Fibroblast of pulmonary artery (primary cell): ENCODE results near the gene ATG4B.

Experiments
- DNase-seq: peaks from one replicate; pipeline ENCODE4 v3.0.0-alpha.2; 2010; ENCODE audit warnings: low read depth
- H3K4me3 ChIP-seq: replicated peaks from 2 replicates; pipeline ENCODE4 v1.5.1; 2011; ENCODE audit warnings: low read depth, mild to moderate bottlenecking, control low read depth, low read length, moderate library complexity
- TF ChIP-seq, protein P1 (sequence below): IDR thresholded peaks from 2 replicates; pipeline ENCODE4 v1.5.1; 2011; ENCODE audit warnings: mild to moderate bottlenecking, control low read depth, low read length, inconsistent platforms; ENCODE audit errors: missing control alignments

ATG4B gene

DNA sequence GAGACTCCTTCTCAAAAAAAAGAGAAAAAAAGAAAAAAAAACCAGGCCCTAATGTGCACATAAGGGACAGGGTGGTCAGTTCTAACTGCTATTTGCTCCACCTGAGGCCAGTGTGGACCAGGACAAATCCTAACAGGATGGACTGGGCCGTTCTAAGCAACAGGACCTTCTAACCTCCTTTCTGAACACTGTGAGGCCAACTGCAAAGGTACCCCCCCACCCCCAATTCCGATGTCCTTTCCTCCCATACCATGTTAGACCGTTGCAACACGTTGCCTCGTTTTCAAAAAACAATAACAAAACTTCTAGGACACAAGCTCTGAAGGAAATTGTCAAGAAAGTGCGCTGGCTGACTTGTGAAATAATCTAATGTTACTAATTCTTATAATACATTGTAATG is 1.7 kb upstream of the ATG4B start:
- peak overlapping the region; percentile 85 for H3K4me3 ChIP-seq
- DNase-seq: peak; percentile 40
- TF ChIP-seq, protein P1, sequence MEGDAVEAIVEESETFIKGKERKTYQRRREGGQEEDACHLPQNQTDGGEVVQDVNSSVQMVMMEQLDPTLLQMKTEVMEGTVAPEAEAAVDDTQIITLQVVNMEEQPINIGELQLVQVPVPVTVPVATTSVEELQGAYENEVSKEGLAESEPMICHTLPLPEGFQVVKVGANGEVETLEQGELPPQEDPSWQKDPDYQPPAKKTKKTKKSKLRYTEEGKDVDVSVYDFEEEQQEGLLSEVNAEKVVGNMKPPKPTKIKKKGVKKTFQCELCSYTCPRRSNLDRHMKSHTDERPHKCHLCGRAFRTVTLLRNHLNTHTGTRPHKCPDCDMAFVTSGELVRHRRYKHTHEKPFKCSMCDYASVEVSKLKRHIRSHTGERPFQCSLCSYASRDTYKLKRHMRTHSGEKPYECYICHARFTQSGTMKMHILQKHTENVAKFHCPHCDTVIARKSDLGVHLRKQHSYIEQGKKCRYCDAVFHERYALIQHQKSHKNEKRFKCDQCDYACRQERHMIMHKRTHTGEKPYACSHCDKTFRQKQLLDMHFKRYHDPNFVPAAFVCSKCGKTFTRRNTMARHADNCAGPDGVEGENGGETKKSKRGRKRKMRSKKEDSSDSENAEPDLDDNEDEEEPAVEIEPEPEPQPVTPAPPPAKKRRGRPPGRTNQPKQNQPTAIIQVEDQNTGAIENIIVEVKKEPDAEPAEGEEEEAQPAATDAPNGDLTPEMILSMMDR: no peak

DNA sequence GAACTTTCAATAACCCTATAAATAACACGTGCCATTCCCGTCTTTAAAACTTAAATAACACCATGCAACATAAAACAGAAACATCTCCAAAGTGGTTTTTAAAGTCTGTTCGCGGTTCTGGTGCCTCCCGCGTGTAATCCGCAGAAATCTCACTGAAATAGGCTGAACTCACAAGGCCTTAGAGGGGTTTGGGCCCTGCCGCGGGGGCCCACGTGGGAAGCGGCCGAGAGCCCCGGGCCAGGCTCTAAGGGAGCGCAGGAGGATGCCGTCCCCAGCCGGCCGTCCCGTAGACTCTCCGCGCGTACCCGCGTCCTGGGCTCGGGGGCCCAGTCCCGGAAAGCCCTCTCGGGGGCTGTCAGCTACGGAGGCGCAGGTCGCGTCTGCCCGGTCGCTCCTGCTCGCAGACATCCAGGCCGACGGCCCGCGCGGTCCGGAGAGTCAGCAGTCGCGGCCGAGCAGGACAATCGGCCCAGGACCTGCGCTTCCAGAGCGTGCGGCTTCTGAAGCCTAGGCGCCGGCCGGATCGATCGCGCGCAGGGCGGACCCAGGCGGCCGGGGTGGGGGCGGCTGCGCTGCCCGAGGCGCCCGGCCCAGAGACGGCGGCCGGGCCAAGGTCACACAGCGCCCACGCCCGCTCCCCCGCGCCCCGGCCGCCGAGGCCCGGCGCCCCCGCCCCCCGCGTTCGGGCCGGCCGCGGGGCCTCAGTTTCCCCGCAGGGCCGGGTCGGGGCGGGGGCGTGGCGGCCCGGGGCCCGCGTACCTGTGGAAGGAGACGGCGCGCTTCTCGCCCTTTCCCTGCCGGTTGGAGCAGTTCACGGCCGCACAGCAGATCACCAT is 1.1 kb upstream of the ATG4B start:
- peak overlapping the region; percentile 85 for H3K4me3 ChIP-seq
- TF ChIP-seq, protein P1: no peak
- no peak for DNase-seq

DNA sequence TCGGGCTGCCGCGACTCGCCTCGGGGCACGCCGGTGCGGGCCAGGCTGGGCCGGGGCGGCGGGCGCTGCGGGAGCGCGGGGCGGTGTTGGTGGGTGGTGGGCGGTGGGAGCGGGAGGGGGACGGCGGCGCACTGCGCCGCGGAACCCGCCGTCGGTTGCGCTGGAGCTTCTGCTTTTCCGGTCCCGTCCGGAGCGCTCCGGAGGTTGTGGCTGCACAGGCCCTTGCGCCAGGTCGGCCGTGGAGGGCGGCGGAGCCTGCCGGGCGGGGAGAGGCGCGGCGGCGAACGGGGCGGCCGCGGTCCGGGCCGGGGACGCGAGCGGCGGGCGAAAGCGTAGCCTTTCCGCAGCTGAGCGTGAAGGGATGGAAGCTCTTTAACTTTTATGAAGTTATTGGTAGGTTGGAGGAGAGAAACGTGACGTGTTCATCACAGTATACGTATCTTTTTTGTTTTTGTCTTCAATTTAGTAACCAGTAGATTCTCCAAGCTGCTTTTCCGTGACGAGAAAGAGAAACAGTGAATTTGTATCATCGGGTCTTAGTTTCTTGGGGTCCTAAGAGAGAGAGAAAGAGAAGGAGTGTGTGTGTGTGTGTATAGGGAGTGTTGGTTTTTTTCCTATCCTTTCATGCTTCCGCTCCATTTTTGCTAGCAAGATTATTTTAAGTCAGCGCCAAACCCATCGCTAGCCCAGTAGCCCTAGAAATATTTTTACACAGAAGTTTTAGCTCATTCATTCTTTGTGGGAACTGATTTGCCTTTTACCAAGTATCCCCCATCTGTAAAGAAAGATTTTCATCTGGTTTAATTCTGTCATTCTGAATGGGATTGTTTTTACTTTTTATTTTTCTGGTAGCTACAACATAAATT is 535 bp downstream of the ATG4B start:
- DNase-seq: peak; percentile 21
- peak overlapping the region; percentile 85 for H3K4me3 ChIP-seq
- TF ChIP-seq, protein P1: no peak

DNA sequence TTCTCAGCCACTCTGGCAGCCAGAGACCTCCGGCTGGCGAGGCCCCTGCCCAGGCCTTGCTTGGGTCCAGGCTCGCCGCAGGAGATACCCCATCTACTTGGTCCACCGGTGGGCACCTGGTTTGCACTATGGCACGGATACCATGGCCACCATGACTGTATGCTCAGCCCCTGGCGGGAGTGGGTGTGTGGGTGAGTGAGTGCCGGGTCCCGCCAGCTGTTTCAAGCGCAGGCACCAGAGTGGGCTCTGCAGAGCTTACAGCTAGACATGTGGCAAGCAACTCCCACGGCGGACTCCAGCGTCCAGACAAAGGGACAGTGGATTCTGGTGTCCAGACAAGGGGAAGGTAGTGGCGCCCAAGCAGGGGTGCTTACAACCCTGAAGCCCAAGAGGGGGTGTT is 1.4 kb downstream of the ATG4B start:
- TF ChIP-seq, protein P1: no peak
- DNase-seq: no peak
- H3K4me3 ChIP-seq: peak overlapping the region; percentile 85

DNA sequence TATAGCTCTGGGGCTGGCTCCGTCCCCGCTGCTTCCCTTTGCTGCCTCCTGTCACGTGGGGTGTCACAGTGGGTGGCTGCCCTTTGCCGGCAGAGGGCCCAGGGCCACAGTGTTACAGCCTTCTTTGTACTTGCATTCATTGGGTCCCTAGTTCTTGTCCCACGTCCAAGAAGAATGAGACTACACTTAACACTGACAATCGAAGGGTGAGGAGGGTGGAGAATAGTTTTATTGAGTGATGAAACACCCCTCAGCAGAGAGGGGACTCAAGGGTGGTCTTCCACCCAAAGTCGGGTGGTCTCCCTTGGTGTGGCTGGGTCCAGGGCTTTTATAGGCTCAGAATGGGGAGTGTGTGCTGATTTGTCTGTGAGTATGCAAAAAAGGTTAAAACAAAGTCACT is 1.9 kb downstream of the ATG4B start:
- TF ChIP-seq, protein P1: no peak
- H3K4me3 ChIP-seq: no peak overlapping the region
- no peak for DNase-seq

DNA sequence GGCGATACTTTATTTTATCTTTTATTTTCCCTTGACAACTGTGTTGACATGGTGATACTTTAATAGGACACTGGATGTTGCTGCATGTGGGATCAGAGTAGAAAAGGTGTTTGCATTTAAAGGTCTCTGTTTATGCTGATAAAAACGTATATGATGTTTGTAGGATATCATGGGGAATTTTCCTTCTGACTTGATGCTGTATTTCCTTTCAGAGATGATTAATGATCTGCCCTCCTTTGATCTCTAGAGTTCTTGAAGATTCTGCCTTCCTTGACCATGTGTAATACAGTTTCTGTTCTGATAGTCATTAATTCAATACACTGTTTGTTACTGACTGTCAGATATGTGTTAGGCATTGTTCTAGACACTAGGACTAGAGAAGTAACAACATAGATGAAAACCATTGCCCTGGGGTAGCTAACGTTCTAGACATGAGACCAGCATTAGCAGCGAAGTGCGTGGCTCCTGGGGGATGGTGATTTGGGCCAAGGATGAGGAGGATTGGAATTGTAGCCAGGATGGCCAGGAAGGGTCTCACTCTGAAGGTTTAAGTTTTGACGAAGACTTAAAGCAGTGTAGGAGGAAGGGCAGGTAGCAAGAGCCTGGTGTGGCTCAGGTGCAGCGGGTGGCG is 2.8 kb downstream of the ATG4B start:
- no peak for DNase-seq
- TF ChIP-seq, protein P1: no peak

More for the DNA sequence above, 2.8 kb downstream of the ATG4B start:
- no peak overlapping the region for H3K4me3 ChIP-seq
